Central memory CD4-positive, alpha-beta T cell (primary cell): Measurements from ENCODE around the gene FHOD1.
A peak's percentile ranks its signal among the peaks of the same experiment; 100 is the strongest.

ENCODE experiments used
- DNase-seq: peaks from one replicate; pipeline ENCODE4 v3.0.0; 2022

Gene FHOD1

GRCh38 chr16:67206838-67207248, 40.4 kb downstream of the FHOD1 start:
- no peak for DNase-seq

DNA sequence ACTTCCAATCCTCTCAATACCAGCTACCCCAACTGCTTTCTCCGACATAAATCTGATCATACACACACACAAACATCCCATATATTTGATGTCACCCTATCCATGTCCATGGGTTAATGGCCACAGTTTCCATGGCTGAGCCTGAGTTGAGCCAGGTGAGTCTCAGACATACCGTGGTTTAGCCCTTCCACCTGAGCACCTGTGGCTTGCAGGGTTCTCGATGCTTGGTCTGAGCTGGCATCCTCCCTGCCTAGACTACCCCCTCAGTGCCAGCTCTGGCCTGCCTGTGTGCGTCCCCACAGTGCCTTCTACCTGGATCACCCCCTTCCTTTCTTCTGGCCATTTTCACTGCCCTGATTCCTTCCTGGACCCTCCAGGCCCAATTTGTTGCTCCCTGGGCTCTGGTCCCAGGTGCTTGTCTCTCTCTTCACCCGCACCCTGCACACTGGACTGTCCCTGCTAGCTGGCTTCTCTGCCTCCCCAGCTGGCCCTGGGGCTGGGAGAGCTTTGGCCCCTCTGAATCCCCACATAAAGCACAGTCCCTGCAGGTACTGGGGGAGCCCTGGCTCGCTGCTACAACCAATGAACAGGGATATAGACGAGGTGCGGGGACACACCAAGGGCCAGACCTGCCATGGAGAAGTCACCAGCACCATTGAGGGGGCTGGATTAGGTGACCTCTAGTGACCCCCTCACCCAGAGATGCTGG, 41.0 kb downstream of the FHOD1 start:
- DNase-seq = no peak

DNA sequence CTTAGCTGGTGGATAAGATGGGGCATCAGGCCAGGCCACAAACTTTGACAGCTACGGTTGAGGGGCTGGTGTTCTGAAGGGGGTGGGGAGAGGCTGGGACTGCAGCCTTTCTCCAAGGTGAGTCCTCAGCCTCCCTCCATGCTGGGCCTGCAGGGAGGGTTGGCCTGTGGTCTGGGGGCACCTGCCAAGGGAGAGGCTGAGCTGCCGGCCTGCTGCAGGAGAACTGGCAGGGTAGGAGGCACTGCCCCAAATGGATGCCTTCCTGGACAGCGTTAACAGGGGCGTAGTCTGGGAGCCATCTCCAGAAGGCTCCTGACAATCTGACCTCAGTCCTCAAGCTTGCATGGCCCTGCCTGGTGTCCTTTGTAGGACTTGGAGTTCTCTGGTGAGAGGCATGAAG, 43.2 kb downstream of the FHOD1 start:
- DNase-seq = no peak

DNA sequence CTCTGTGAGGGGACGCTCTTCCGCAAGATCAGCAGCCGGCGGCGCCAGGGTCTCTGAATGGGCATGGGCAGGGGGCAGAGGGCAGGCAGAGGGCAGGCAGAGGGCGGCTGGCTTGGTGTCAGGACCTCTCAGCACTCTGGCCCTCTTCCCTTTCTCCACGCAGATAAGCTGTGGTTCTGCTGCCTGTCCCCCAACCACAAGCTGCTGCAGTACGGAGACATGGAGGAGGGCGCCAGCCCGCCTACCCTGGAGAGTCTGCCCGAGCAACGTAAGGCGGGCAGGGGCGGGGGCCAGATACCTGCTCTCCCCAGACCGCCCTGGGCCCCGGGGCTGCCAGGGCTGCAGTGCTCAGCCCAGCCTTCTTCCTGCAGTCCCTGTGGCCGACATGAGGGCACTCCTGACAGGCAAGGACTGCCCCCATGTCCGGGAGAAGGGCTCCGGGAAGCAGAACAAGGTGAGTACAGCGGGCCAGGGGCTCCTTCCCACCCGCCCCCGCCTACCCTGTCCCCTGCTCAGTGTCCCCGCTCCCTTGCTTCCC, 44.3 kb downstream of the FHOD1 start:
- no peak for DNase-seq

- DNase-seq = no peak
Observed at GRCh38 chr16:67202426-67202825, 44.9 kb downstream of the FHOD1 start.

GRCh38 chr16:67201411-67202345, 45.6 kb downstream of the FHOD1 start:
- no peak for DNase-seq

GRCh38 chr16:67200491-67200890, 46.8 kb downstream of the FHOD1 start:
- no peak for DNase-seq

DNA sequence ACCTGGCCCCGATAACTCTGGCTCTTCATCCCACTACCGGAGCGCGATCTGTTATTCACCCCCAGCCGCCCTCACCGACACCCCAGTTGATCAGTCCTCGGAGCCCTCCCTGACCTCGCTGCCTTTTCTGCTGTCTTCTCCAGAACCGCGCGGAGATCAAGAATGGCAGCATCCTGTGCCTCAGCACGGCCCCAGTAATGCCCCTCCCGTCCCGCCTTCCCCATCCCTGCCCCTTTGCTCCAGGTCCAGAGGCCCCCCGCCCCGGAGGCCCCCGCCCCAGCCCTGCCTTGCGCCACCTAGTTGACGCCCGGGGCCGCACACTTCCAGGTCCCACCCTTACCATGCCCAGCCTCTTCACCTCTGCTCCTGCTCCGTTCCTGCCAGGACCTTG, 47.5 kb downstream of the FHOD1 start:
- DNase-seq = no peak

- DNase-seq = no peak
Observed at GRCh38 chr16:67199011-67199807, 48.1 kb downstream of the FHOD1 start, which contains the start of gene ELMO3. TSS of gene ELMO3 (plus strand) at chr16:67199131. CDS start at chr16:67199327, 196 bp downstream.

GRCh38 chr16:67198238-67198734, 49.0 kb downstream of the FHOD1 start:
- DNase-seq = peak; percentile 27

- no peak for DNase-seq
Observed at GRCh38 chr16:67197704-67198103, 49.6 kb downstream of the FHOD1 start.

GRCh38 chr16:67196881-67197280, 50.4 kb downstream of the FHOD1 start:
- DNase-seq = no peak

DNA sequence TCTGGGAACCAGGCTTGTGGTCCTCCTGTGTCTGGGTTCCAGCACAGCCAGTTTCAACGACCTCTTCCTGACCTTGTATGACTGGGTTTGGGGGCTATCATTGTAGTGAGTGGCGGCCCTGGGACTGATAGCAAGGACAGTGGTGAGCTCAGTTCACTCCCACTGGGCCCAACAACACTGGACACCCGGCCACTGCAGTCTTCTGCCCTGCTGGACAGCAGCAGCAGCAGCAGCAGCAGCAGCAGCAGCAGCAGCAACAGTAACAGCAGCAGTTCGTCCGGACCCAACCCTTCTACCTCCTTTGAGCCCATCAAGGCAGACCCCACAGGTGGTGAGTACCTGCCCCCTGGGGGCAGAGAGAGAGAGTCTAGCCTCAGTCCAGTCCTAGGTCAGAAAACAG, 51.6 kb downstream of the FHOD1 start:
- no peak for DNase-seq

- no peak for DNase-seq
Observed at GRCh38 chr16:67194260-67194659, 53.0 kb downstream of the FHOD1 start.

- DNase-seq = no peak
Observed at GRCh38 chr16:67193536-67193935, 53.7 kb downstream of the FHOD1 start.

DNA sequence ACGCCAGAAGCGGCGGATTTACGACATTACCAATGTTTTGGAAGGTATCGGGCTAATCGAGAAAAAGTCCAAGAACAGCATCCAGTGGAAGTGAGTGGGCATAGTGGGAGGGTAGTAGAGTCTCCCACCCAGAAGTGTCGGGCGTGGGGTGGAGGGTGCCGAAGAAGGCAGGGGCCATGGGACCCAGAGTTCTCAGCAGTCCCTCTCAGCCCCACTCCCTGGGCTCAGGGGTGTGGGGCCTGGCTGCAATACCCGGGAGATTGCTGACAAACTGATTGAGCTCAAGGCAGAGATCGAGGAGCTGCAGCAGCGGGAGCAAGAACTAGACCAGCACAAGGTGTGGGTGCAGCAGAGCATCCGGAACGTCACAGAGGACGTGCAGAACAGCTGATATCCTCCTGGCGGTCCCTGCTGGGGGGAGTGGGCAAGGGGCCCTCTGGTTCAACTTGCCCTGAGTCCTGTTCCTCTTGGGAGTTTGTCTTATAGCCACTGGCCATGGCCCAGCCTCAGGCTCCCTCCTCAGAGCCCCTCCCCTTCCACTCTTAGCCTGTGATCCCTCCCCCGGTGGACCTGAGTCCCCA, 54.4 kb downstream of the FHOD1 start:
- DNase-seq = peak; percentile 34

DNA sequence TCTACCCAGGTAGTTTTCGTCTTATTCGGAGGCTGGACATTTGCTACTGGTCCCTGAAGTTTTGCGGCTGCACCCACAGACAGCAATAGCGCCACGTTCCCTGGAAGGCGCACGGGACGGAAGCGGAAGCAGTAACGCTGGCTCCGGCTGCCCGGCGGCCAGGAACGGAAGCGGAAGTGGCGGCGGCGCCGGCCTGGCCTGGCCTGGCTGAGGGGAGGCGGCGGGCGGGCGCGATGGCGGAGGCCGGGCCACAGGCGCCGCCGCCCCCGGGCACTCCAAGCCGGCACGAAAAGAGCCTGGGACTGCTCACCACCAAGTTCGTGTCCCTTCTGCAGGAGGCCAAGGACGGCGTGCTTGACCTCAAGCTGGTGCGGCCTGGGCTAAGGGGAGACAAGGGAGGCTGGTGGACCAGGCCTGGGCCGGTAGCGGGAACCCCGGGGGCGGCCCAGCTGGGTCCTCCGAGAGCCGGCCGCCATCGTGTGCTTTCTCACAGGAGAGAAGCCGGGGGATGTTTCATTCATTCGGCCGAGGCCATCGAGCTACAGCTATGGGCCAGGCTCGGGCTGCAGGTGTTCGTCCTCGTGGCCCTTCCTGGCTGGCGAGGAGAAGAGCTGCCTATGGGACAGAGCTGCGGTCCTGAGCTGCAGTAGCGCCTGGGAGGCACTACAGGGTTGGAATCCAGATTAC, 55.1 kb downstream of the FHOD1 start, which contains the start of gene E2F4:
E2F4 (plus strand) TSS at position 161 of the 687 bp plus-strand sequence; CDS start at position 234, 73 bp downstream.
- peak; percentile 82 for DNase-seq

- DNase-seq = no peak
Observed at GRCh38 chr16:67191411-67191994, 55.8 kb downstream of the FHOD1 start.

DNA sequence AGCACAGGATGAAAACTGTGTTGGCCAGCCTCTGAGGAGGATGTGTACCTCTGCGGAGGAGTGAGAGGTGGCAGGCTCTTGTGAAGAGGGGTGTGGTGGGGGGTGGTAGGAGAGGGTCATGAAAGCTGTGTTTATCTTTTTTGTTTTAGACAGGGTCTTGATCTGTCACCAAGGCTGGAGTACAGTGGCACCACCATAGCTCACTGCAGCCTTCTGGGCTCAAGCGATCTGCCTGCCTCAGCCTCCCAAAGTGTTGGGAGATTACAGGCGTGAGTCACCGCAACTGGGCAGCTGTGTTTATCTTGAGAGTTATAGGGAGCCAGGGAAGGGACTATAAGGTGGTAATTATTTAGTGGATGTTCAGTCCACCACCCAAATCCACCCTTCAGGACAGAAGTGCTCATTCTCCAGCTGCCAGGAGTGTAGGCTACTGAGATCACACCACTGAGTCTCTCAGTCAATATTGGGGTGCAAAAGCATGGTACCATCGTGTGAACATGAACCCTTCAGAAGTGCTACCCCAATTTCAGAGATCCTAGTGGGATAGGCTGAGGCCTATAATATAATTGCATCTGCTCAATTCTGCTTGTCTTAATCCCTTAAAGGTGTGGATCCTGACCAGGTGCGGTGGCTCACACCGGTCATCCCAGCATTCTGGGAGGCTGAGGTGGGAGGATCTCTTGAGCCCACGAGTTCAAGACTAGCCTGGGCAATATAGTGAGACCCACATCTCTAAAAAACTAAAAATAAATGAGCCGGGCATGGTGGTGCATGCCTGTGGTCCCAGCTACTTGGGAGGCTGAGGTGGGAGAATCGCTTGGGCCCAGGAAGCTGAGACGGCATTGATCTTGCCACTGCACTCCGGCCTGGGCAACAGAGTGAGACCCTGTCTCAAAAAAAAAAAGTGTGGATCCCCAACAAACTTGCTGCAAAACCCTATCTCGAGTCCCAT, 56.6 kb downstream of the FHOD1 start:
- DNase-seq = no peak

- no peak for DNase-seq
Observed at GRCh38 chr16:67190041-67190440, 57.2 kb downstream of the FHOD1 start, which contains the start of gene EXOC3L1. TSS of gene EXOC3L1 (minus strand) at chr16:67190136. CDS start at chr16:67189676, 460 bp downstream.
